ENCODE results near the gene ENTPD6. TPM values are rescaled to one million over a fixed set of nuclear protein-coding genes. Genes with fewer than 3 reads are reported as not detected.
"Not testable (repeated sequence)": the region's sequence is repeated elsewhere in the genome, so short reads cannot be mapped to it uniquely, and the experiment has no call there.

The ENTPD6 gene
- total RNA-seq, 1 donor from 2014 or later, result 191 TPM

DNA sequence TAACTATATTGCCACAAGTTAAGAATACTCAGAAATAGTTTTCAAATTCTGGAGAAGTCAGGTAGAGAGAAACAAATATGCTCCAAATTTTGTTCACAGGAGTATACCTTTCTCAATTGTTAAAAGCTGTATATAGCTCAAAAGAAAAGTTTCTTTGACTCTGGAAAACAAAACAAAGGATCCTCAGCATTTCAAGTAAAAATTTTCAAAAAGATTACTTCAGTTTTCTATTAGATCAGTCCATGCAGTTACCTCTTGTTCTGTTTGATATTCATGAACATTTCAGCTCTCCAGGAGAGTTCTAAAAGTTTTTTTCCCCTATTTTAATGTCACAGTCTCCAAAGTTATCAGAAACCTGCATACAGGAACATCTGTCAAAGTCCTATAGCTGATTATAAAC, 30.4 kb upstream of the ENTPD6 start:
- H3K36me3 Mint-ChIP-seq (ENCODE audit: unreplicated experiment), result peaks cover 8% of the 10 kb centered on the region
- H3K4me3 Mint-ChIP-seq (ENCODE audit: unreplicated experiment), result no peak overlapping the region
- no peaks in the 10 kb centered on the region for H3K27me3 Mint-ChIP-seq (ENCODE audit: unreplicated experiment)
- peaks cover 10% of the 10 kb centered on the region for H3K9me3 Mint-ChIP-seq (ENCODE audit: unreplicated experiment)
- no peak for DNase-seq
- H3K27ac Mint-ChIP-seq (ENCODE audit: unreplicated experiment), result no peak overlapping the region
- no peaks in the 10 kb centered on the region for H3K4me1 Mint-ChIP-seq (ENCODE audit: low read depth, unreplicated experiment)
- TF ChIP-seq, protein P1, sequence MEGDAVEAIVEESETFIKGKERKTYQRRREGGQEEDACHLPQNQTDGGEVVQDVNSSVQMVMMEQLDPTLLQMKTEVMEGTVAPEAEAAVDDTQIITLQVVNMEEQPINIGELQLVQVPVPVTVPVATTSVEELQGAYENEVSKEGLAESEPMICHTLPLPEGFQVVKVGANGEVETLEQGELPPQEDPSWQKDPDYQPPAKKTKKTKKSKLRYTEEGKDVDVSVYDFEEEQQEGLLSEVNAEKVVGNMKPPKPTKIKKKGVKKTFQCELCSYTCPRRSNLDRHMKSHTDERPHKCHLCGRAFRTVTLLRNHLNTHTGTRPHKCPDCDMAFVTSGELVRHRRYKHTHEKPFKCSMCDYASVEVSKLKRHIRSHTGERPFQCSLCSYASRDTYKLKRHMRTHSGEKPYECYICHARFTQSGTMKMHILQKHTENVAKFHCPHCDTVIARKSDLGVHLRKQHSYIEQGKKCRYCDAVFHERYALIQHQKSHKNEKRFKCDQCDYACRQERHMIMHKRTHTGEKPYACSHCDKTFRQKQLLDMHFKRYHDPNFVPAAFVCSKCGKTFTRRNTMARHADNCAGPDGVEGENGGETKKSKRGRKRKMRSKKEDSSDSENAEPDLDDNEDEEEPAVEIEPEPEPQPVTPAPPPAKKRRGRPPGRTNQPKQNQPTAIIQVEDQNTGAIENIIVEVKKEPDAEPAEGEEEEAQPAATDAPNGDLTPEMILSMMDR (IDR thresholded peaks at IDR 0.05; ENCODE audit: partially characterized antibody, unreplicated experiment), result no peak

- H3K36me3 Mint-ChIP-seq (ENCODE audit: unreplicated experiment); DNase-seq; H3K27ac Mint-ChIP-seq (ENCODE audit: unreplicated experiment); H3K4me1 Mint-ChIP-seq (ENCODE audit: low read depth, unreplicated experiment); H3K27me3 Mint-ChIP-seq (ENCODE audit: unreplicated experiment); H3K4me3 Mint-ChIP-seq (ENCODE audit: unreplicated experiment): not testable (repeated sequence)
- peaks cover 10% of the 10 kb centered on the region for H3K9me3 Mint-ChIP-seq (ENCODE audit: unreplicated experiment)
These were observed 29.3 kb upstream of the ENTPD6 start for GRCh38 chr20:25166105-25166782.

DNA sequence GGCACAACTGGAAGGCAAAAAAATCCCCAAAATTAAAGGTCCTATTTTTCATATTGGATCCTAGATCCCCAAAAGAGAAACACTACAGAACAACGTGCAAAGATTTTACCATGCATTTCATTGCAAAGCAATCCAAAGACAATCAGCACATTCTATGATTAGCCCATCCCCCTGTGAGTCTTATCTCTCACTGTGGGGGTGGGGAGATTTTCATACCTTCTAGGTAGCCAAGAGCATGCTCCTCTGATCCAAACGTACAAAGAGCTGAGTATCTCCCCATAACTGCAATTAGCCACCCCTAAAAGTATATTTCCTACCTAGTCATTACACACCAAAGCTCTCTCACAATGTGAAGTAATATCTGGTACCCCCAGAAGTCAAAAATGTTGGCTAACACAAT, 22.2 kb upstream of the ENTPD6 start:
- Mint-ChIP-seq H3K27ac (ENCODE audit: unreplicated experiment) (no peak overlapping the region), H3K9me3 (ENCODE audit: unreplicated experiment) (peaks cover 10% of the 10 kb centered on the region), H3K4me3 (ENCODE audit: unreplicated experiment) (no peak overlapping the region), H3K27me3 (ENCODE audit: unreplicated experiment) (peaks cover 5% of the 10 kb centered on the region), H3K36me3 (ENCODE audit: unreplicated experiment) (peaks cover 7% of the 10 kb centered on the region), H3K4me1 (ENCODE audit: low read depth, unreplicated experiment) (no peaks in the 10 kb centered on the region)
- no peak for DNase-seq
- TF ChIP-seq, protein P1 (IDR thresholded peaks at IDR 0.05; ENCODE audit: partially characterized antibody, unreplicated experiment), result no peak

GRCh38 chr20:25173886-25174308, 21.6 kb upstream of the ENTPD6 start:
- H3K4me1 Mint-ChIP-seq (ENCODE audit: low read depth, unreplicated experiment), result no peaks in the 10 kb centered on the region

DNA sequence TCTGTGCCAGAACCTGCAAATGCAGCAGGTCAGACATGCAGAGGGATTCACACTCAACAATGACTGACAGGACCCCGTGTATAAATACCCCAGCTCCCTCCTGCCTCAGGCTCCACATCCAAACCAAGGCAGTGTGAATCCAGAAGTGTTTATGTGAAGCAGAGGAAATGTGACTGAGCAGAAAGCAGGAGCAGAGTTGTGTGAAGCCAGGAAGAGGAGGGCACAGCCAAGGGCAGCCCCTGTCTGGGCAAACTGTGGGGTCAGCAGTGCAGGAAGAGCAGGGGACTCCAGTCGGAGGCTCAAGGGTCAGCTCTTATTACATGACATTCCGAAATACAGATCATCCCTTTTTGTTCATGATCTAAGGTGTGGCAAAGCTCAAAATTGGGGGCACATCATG, 19.3 kb upstream of the ENTPD6 start:
- no peaks in the 10 kb centered on the region for H3K36me3 Mint-ChIP-seq (ENCODE audit: unreplicated experiment)
- H3K9me3 Mint-ChIP-seq (ENCODE audit: unreplicated experiment), result peaks cover 3% of the 10 kb centered on the region
- no peak overlapping the region for H3K4me3 Mint-ChIP-seq (ENCODE audit: unreplicated experiment)
- H3K27me3 Mint-ChIP-seq (ENCODE audit: unreplicated experiment), result peaks cover 5% of the 10 kb centered on the region
- no peak overlapping the region for H3K27ac Mint-ChIP-seq (ENCODE audit: unreplicated experiment)
- no peaks in the 10 kb centered on the region for H3K4me1 Mint-ChIP-seq (ENCODE audit: low read depth, unreplicated experiment)
- TF ChIP-seq, protein P1 (IDR thresholded peaks at IDR 0.05; ENCODE audit: partially characterized antibody, unreplicated experiment), result no peak
- no peak for DNase-seq

More at GRCh38 chr20:25173886-25174308, 21.6 kb upstream of the ENTPD6 start:
- Mint-ChIP-seq H3K36me3 (ENCODE audit: unreplicated experiment) (peaks cover 1% of the 10 kb centered on the region), H3K4me3 (ENCODE audit: unreplicated experiment) (no peak overlapping the region), H3K27me3 (ENCODE audit: unreplicated experiment) (peaks cover 5% of the 10 kb centered on the region), H3K27ac (ENCODE audit: unreplicated experiment) (no peak overlapping the region), H3K9me3 (ENCODE audit: unreplicated experiment) (peaks cover 6% of the 10 kb centered on the region)
- TF ChIP-seq, protein P1 (IDR thresholded peaks at IDR 0.05; ENCODE audit: partially characterized antibody, unreplicated experiment), result no peak
- DNase-seq, result no peak
